Heart left ventricle (tissue), 16 donors: Measurements from ENCODE around the gene MTUS2. TPM values are rescaled to one million over a fixed set of nuclear protein-coding genes. Genes with fewer than 3 reads are reported as not detected.
A peak's percentile ranks its signal among the peaks of the same experiment; 100 is the strongest.

Experiments
- ATAC-seq, 4 donors: fragments of 200-7000 bp; cut with Tn5 transposase; one replicate each; pipeline ENCODE4 v1.9.1; 2020 to 2022; ENCODE audit warnings: moderate library complexity in 4 of 4, mild to moderate bottlenecking in 3 of 4, moderate number of reproducible peaks in 1 of 4
- DNase-seq, 5 donors: peaks; one replicate each; pipeline ENCODE4 v3.0.0-alpha.2; 2020
- H3K27ac ChIP-seq, 12 donors: fragments of 200-600 bp; sonication (generic) in 4 of 12; one replicate each; pipeline versions ENCODE4 v1.5.0 to v1.8.0; 2016 to 2022; ENCODE audit warnings: mild to moderate bottlenecking in 2 of 12
- H3K27me3 ChIP-seq, 9 donors: fragments of 200-600 bp; sonication (generic) in 2 of 9; one replicate each; pipeline versions ENCODE4 v1.5.1 to v1.8.0; 2016 to 2022; ENCODE audit warnings: mild to moderate bottlenecking in 3 of 9
- H3K36me3 ChIP-seq, 9 donors: fragments of 200-600 bp; sonication (generic) in 2 of 9; one replicate each; pipeline versions ENCODE4 v1.5.0 to v1.8.0; 2018 to 2022; ENCODE audit warnings: mild to moderate bottlenecking in 2 of 9
- H3K4me1 ChIP-seq, 12 donors: fragments of 200-600 bp; sonication (generic) in 4 of 12; one replicate each; pipeline versions ENCODE4 v1.5.0 to v1.8.0; 2016 to 2022; ENCODE audit warnings: mild to moderate bottlenecking in 3 of 12
- H3K4me3 ChIP-seq, 12 donors: fragments of 200-600 bp; sonication (generic) in 4 of 12; one replicate each; pipeline versions ENCODE4 v1.5.0 to v1.8.0; 2017 to 2022; ENCODE audit warnings: mild to moderate bottlenecking in 9 of 12, moderate library complexity in 4 of 12
- H3K9me3 ChIP-seq, 12 donors: fragments of 200-600 bp; sonication (generic) in 4 of 12; one replicate each; pipeline versions ENCODE4 v1.5.0 to v1.8.0; 2016 to 2022; ENCODE audit warnings: mild to moderate bottlenecking in 1 of 12
- CTCF ChIP-seq, 12 donors: fragments of 200-600 bp; sonication (generic) in 4 of 12; IDR thresholded peaks; one replicate each; pipeline versions ENCODE4 v1.5.0 to v1.8.0; 2018 to 2022; ENCODE audit warnings: antibody characterized with exemption in 12 of 12, mild to moderate bottlenecking in 5 of 12
- POLR2A ChIP-seq, 2 donors: fragments of 450-650 bp; IDR thresholded peaks; one replicate each; pipeline ENCODE4 v1.6.1; 2017; ENCODE audit warnings: antibody characterized with exemption in 2 of 2, mild to moderate bottlenecking in 2 of 2, moderate library complexity in 2 of 2
- WGBS, 4 donors: extraction: QIAGEN DNeasy Blood & Tissue Kit in 2 of 4; methylation state at CpG; one replicate each; pipeline versions ENCODE4 v1.1.5 to v1.1.7; 2013 to 2018; 5-methylcytosine and 5-hydroxymethylcytosine counted together
- intact Hi-C, 10 donors: fragments of 100-400 bp; cut with DNase I; formaldehyde crosslinking; loops; one replicate each; pipeline versions ENCODE4 v1.11.1 to v1.14.2; 2022
- polyA plus RNA-seq, 2 donors: library from polyadenylated mRNA; stranded (reverse); fragments of 200-250 nt; gene quantifications; one replicate each; pipeline ENCODE4 v1.2.3, GENCODE V29; 2013
- total RNA-seq, 9 donors: library from RNA; depleted of rRNA in 2 of 9; stranded (reverse); fragments of >200 nt in 2 of 9; fragmentation: NEBNext Ultra II Directional in 3 of 9; extraction: Animal tissue kit (Norgen Biotek cat#: 25700) in 3 of 9; gene quantifications; one replicate each; pipeline versions ENCODE4 v1.1.0 to v1.2.4, GENCODE V29; 2016 to 2023
- donor health status: ischemic (EF 13 %, LVEDD 7.1; RV severe dilation, severe dysfunction).
- donor health status: healthy with polysubstance abuse.
- donor health status: DM: no; HTN: yes; CAD: no.
- donor health status: DM: no; HTN: no; CAD: no.
- donor health status: ischemic (EF 25% LVEDD 6.9; RV normal size, moderate dysfunction).
- donor health status: ischemic (EF 25% LVEDD 5.7; RV mildly dilated, moderate dysfunction).
- donor health status: healthy.
- donor health status: DM: yes; HTN: yes; CAD: no.
- donor health status: ischemic (EF 35%, LVEDD 5.7; RV mildly dilated, moderate dysfunction).
- donor health status: nonischemic (EF 11% LVEDD 7.7; RV severe dilation, severe dysfunction).
- donor health status: DM: yes; HTN: yes; CAD: no.
- donor health status: PGD.
- donor health status: ischemic (EF 29% LVEDD 5.4; RV normal size, mild dysfunction).
- donor health status: nonischemic (EF 23%, LVEDD 6.1; RV moderate dilation, normal function).

Gene MTUS2
- total and polyA plus RNA-seq, 11 donors = 28.7 to 174 (median 67.9) TPM

DNA sequence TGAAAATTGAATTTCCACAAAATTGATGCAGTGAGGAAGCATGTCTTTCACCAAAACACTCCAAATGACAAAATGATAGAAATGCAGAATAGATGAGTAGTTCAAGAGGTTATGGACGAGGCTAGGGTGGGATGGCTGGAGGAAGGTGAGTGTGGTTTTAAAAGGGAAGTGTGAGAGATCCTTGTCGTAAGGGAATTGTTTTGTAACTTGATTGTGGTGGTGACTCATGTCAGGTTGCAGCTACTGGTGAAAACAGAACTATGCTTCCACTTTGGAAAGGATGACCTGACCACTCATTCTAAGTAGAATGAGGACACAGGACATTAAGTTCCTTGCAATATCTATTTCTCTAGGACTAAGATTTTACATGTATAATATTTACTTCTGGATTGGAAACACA lies 345.7 kb downstream of the MTUS2 start:
- intact Hi-C loops = no loop called here
- WGBS, 4 donors = 34 to 36% (median 35%) methylated on average over 2 of the region's 2 CpGs
- TF ChIP-seq CTCF (IDR thresholded peaks at IDR 0.05) = no peak
- no peak for TF ChIP-seq POLR2A (IDR thresholded peaks at IDR 0.05)

GRCh38 chr13:29170436-29171082 lies 350.4 kb downstream of the MTUS2 start:
- H3K4me1 ChIP-seq = peaks cover 0 to 10% (median 3%) of the 10 kb centered on the region in 12 donors
- DNase-seq (no peak), ATAC-seq (peak in 3 of 4 donors; percentile 47 to 66 (median 58))
- H3K9me3 ChIP-seq = no peaks in the 10 kb centered on the region
- H3K27me3 ChIP-seq = no peaks in the 10 kb centered on the region
- TF ChIP-seq POLR2A (IDR thresholded peaks at IDR 0.05) = no peak
- no peak for TF ChIP-seq CTCF (IDR thresholded peaks at IDR 0.05)
- H3K4me3 ChIP-seq = no peak overlapping the region
- intact Hi-C loops = no loop called here
- H3K27ac ChIP-seq = no peak overlapping the region
- WGBS, 4 donors = 42 to 55% (median 51%) methylated on average over 4 of the region's 4 CpGs
- no peaks in the 10 kb centered on the region for H3K36me3 ChIP-seq

More for the DNA sequence above, 345.7 kb downstream of the MTUS2 start:
- DNase-seq (no peak), ATAC-seq (no peak)
- no peaks in the 10 kb centered on the region for H3K36me3 ChIP-seq
- H3K4me1 ChIP-seq = peaks cover 0 to 7% (median 3%) of the 10 kb centered on the region in 12 donors
- no peak overlapping the region for H3K27ac ChIP-seq
- no peaks in the 10 kb centered on the region for H3K9me3 ChIP-seq
- H3K4me3 ChIP-seq = no peak overlapping the region
- no peaks in the 10 kb centered on the region for H3K27me3 ChIP-seq

DNA sequence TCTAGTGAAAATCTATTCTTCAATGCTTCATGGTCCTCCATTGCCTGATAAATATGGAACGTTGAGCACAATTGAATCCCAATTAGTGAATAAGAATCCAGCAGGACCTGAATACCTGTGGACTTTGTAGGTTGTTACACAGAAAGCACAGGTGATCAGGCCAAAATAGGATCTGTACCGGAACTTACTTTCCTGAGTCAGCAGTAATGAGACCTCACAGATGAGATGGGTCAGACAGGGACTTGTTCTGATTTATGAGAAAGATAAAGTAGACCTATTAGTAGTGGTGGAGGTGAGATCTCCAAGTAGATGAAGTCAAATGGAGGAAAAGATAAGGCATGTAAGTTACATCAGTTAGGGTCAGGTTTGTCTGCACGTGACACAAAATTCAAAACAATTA lies 351.1 kb downstream of the MTUS2 start:
- 91 to 94% (median 92%) methylated on average over 3 of the region's 3 CpGs for WGBS, 4 donors
- H3K9me3 ChIP-seq = no peaks in the 10 kb centered on the region
- H3K4me3 ChIP-seq = no peak overlapping the region
- H3K4me1 ChIP-seq = peaks cover 0 to 10% (median 3%) of the 10 kb centered on the region in 12 donors
- no peaks in the 10 kb centered on the region for H3K27me3 ChIP-seq
- H3K36me3 ChIP-seq = no peaks in the 10 kb centered on the region
- no peak for TF ChIP-seq POLR2A (IDR thresholded peaks at IDR 0.05)
- no peak for TF ChIP-seq CTCF (IDR thresholded peaks at IDR 0.05)
- intact Hi-C loops = no loop called here
- ATAC-seq = no peak
- DNase-seq = no peak
- H3K27ac ChIP-seq = no peak overlapping the region

GRCh38 chr13:29174093-29174492 lies 354.0 kb downstream of the MTUS2 start:
- H3K27me3 ChIP-seq = no peaks in the 10 kb centered on the region
- H3K4me1 ChIP-seq = peaks cover 0 to 10% (median 3%) of the 10 kb centered on the region in 12 donors
- H3K9me3 ChIP-seq = no peaks in the 10 kb centered on the region
- no peak for ATAC-seq
- H3K4me3 ChIP-seq = no peak overlapping the region
- intact Hi-C loops = no loop called here
- DNase-seq = no peak
- H3K36me3 ChIP-seq = no peaks in the 10 kb centered on the region
- no peak for TF ChIP-seq CTCF (IDR thresholded peaks at IDR 0.05)
- TF ChIP-seq POLR2A (IDR thresholded peaks at IDR 0.05) = no peak
- 83 to 87% (median 84%) methylated on average over 3 of the region's 3 CpGs for WGBS, 4 donors
- H3K27ac ChIP-seq = no peak overlapping the region
